Liver (tissue), 9 donors: Measurements from ENCODE around the gene FOSL2. TPM values are rescaled to one million over a fixed set of nuclear protein-coding genes. Genes with fewer than 3 reads are reported as not detected.

ENCODE experiments used
- DNase-seq: peaks from one replicate; pipeline ENCODE4 v3.0.0-alpha.2; 2017; ENCODE audit warnings: low spot score
- H3K27ac ChIP-seq, 2 donors: one replicate each; pipeline ENCODE4 v1.7.0; 2013; ENCODE audit warnings: inconsistent platforms in 2 of 2, low read length in 2 of 2, control low read depth in 1 of 2, low read depth in 1 of 2, mild to moderate bottlenecking in 1 of 2
- H3K27me3 ChIP-seq, 4 donors: one replicate each; pipeline versions ENCODE4 v1.6.1 to v1.7.0; 2013; ENCODE audit warnings: low read length in 3 of 4, inconsistent platforms in 1 of 4, mild to moderate bottlenecking in 1 of 4, moderate library complexity in 1 of 4; ENCODE audit not compliant: control insufficient read depth in 4 of 4, insufficient read depth in 4 of 4
- H3K36me3 ChIP-seq, 4 donors: one replicate each; pipeline versions ENCODE4 v1.6.1 to v1.7.0; 2013; ENCODE audit warnings: low read length in 3 of 4, mild to moderate bottlenecking in 3 of 4, low read depth in 1 of 4, moderate library complexity in 1 of 4; ENCODE audit not compliant: control insufficient read depth in 4 of 4, insufficient read depth in 3 of 4
- H3K4me1 ChIP-seq, 4 donors: one replicate each; pipeline versions ENCODE4 v1.6.1 to v1.7.0; 2013; ENCODE audit warnings: low read length in 3 of 4, mild to moderate bottlenecking in 3 of 4, moderate library complexity in 1 of 4; ENCODE audit not compliant: control insufficient read depth in 4 of 4, insufficient read depth in 4 of 4
- H3K4me3 ChIP-seq, 3 donors: one replicate each; pipeline versions ENCODE4 v1.6.1 to v1.7.0; 2013; ENCODE audit warnings: low read length in 3 of 3, control low read depth in 1 of 3, low read depth in 1 of 3, mild to moderate bottlenecking in 1 of 3
- H3K9ac ChIP-seq, 2 donors: one replicate each; pipeline ENCODE4 v1.7.0; 2013; ENCODE audit warnings: low read length in 2 of 2, mild to moderate bottlenecking in 2 of 2, moderate library complexity in 2 of 2, control low read depth in 1 of 2, low read depth in 1 of 2
- H3K9me3 ChIP-seq, 4 donors: one replicate each; pipeline versions ENCODE4 v1.6.1 to v1.7.0; 2013; ENCODE audit warnings: low read length in 3 of 4; ENCODE audit not compliant: control insufficient read depth in 4 of 4
- ATF3 ChIP-seq: IDR thresholded peaks from 2 replicates; pipeline ENCODE4 v1.6.1; 2016; ENCODE audit warnings: antibody characterized with exemption
- FOXA2 ChIP-seq: IDR thresholded peaks from 2 replicates; pipeline ENCODE4 v1.6.1; 2016; ENCODE audit warnings: antibody characterized with exemption
- GABPA ChIP-seq, 2 donors: IDR thresholded peaks in 1 of 2; conservative IDR thresholded peaks in 1 of 2; 2 replicates each; pipeline ENCODE4 v1.6.1; 2016; ENCODE audit warnings: antibody characterized with exemption in 2 of 2, mild to moderate bottlenecking in 1 of 2, moderate library complexity in 1 of 2
- HNF4A ChIP-seq, 2 donors: conservative IDR thresholded peaks; 2 replicates each; pipeline ENCODE4 v1.6.1; 2016; ENCODE audit warnings: antibody characterized with exemption in 2 of 2, mild to moderate bottlenecking in 2 of 2
- HNF4G ChIP-seq: IDR thresholded peaks from 2 replicates; pipeline ENCODE4 v1.6.1; 2016; ENCODE audit warnings: antibody characterized with exemption
- JUND ChIP-seq, 2 donors: IDR thresholded peaks; 2 replicates each; pipeline ENCODE4 v1.6.1; 2016; ENCODE audit warnings: antibody characterized with exemption in 2 of 2
- NR2F2 ChIP-seq: IDR thresholded peaks from 2 replicates; pipeline ENCODE4 v1.6.1; 2016; ENCODE audit warnings: antibody characterized with exemption
- RAD21 ChIP-seq, 2 donors: IDR thresholded peaks; 2 replicates each; pipeline ENCODE4 v1.6.1; 2016; ENCODE audit warnings: antibody characterized with exemption in 2 of 2, mild to moderate bottlenecking in 2 of 2
- REST ChIP-seq: IDR thresholded peaks from 2 replicates; pipeline ENCODE4 v1.6.1; 2016; ENCODE audit warnings: antibody characterized with exemption, mild to moderate bottlenecking
- RXRA ChIP-seq, 2 donors: IDR thresholded peaks; 2 replicates each; pipeline ENCODE4 v1.6.1; 2017 to 2018; ENCODE audit warnings: antibody characterized with exemption in 2 of 2, mild to moderate bottlenecking in 1 of 2
- SP1 ChIP-seq: IDR thresholded peaks from 2 replicates; pipeline ENCODE4 v1.6.1; 2018; ENCODE audit warnings: antibody characterized with exemption, mild to moderate bottlenecking
- TAF1 ChIP-seq: conservative IDR thresholded peaks from 2 replicates; pipeline ENCODE4 v1.6.1; 2016; ENCODE audit warnings: antibody characterized with exemption, mild to moderate bottlenecking
- YY1 ChIP-seq: IDR thresholded peaks from 2 replicates; pipeline ENCODE4 v1.6.1; 2016; ENCODE audit warnings: antibody characterized with exemption, mild to moderate bottlenecking
- ZBTB33 ChIP-seq: IDR thresholded peaks from 2 replicates; pipeline ENCODE4 v1.6.1; 2016; ENCODE audit warnings: antibody characterized with exemption
- WGBS: extraction: QIAGEN DNeasy Blood & Tissue Kit; methylation state at CpG from one replicate; pipeline ENCODE4 v1.1.7; 2013; 5-methylcytosine and 5-hydroxymethylcytosine counted together
- polyA plus RNA-seq, 2 donors: library from polyadenylated mRNA; stranded (reverse) in 1 of 2; unstranded in 1 of 2; fragments of 200-250 nt in 1 of 2; fragments of >200 nt in 1 of 2; fragmentation: Nextera tagmentation in 1 of 2; extraction: Ambion mirVana in 1 of 2; gene quantifications; one replicate each; pipeline versions ENCODE4 v1.2.1 to v1.2.3, GENCODE V29; 2013 to 2015
- total RNA-seq, 2 donors: library from RNA; depleted of rRNA; stranded (reverse); fragments of >200 nt; gene quantifications; one replicate each; pipeline ENCODE4 v1.2.3, GENCODE V29; 2014
- TF ChIP-seq, protein P1 (sequence below): fragments of 150-350 bp; IDR thresholded peaks from 2 replicates; pipeline ENCODE4 v1.5.1; 2017; ENCODE audit warnings: improper control_type of control experiment, low read depth, low read length; ENCODE audit not compliant: missing input control
- TF ChIP-seq, protein P2 (sequence below): IDR thresholded peaks from 2 replicates; pipeline ENCODE4 v1.6.1; 2016; ENCODE audit warnings: antibody characterized with exemption
- donor health status: healthy.
- donor health status: healthy.
- donor health status: healthy.
- donor health status: healthy.
- donor health status: healthy.

Gene FOSL2
- total and polyA plus RNA-seq, 4 donors: 1.9 to 10.7 (median 2.6) TPM

- no peak for DNase-seq
- no peaks in the 10 kb centered on the region for H3K36me3 ChIP-seq
- H3K4me3 ChIP-seq: no peak overlapping the region
- no peaks in the 10 kb centered on the region for H3K9me3 ChIP-seq
- WGBS: 90% methylated on average over 11 of the region's 11 CpGs
- H3K4me1 ChIP-seq: peaks cover 4 to 16% (median 11%) of the 10 kb centered on the region in 4 donors
- TF ChIP-seq, protein P1, sequence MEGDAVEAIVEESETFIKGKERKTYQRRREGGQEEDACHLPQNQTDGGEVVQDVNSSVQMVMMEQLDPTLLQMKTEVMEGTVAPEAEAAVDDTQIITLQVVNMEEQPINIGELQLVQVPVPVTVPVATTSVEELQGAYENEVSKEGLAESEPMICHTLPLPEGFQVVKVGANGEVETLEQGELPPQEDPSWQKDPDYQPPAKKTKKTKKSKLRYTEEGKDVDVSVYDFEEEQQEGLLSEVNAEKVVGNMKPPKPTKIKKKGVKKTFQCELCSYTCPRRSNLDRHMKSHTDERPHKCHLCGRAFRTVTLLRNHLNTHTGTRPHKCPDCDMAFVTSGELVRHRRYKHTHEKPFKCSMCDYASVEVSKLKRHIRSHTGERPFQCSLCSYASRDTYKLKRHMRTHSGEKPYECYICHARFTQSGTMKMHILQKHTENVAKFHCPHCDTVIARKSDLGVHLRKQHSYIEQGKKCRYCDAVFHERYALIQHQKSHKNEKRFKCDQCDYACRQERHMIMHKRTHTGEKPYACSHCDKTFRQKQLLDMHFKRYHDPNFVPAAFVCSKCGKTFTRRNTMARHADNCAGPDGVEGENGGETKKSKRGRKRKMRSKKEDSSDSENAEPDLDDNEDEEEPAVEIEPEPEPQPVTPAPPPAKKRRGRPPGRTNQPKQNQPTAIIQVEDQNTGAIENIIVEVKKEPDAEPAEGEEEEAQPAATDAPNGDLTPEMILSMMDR: no peak
- no peak overlapping the region for H3K9ac ChIP-seq
- H3K27me3 ChIP-seq: no peaks in the 10 kb centered on the region
- H3K27ac ChIP-seq: no peak overlapping the region
Measured at GRCh38 chr2:28348921-28349320, 43.7 kb upstream of the FOSL2 start.

DNA sequence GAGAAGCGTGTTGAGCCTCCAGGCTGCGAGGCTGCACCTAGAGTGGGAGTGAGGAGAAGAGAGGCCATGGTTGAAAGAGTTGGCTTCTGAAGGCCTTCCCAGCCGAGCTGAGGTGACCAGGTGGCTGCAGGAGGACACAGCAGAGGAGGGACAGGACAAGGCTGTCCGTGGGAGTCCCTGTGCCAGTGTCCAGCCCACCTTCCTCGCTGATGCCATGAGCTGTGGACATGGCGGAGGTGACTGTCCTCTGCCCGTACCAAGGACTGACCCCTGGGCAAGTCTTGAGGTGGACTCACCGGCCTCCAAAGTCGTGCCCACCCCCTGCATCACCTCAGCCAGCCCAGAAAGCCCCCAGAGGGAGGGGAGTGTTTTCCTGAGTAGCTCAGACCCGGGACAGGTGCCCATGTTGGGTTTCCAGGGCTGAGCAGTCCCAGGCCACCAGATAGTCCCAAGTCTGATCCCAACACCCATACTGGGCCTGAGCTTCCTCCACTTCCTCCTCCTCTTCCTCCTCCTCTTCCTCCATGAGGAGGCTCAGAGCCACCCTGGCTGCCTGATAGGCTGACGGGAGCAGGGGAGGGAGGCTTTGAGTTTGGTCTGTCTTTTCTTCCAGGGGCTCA is 43.0 kb upstream of the FOSL2 start:
- Histone ChIP-seq H3K27me3 (no peaks in the 10 kb centered on the region), H3K36me3 (no peaks in the 10 kb centered on the region), H3K9ac (no peak overlapping the region), H3K4me1 (peaks cover 2 to 11% (median 6%) of the 10 kb centered on the region in 4 donors), H3K27ac (no peak overlapping the region), H3K9me3 (no peaks in the 10 kb centered on the region), H3K4me3 (no peak overlapping the region)
- WGBS: 89% methylated on average over 11 of the region's 11 CpGs
- TF ChIP-seq GABPA (IDR thresholded peaks at IDR 0.05 in 1 of 2, conservative IDR thresholded peaks at IDR 0.05 in 1 of 2) (no peak), HNF4G (no peak), RXRA (IDR thresholded peaks at IDR 0.05) (no peak), ZBTB33 (no peak), NR2F2 (no peak), HNF4A (conservative IDR thresholded peaks at IDR 0.05) (no peak), ATF3 (no peak), RAD21 (IDR thresholded peaks at IDR 0.05) (no peak), FOXA2 (no peak), SP1 (no peak), YY1 (no peak), REST (no peak), TAF1 (no peak), JUND (IDR thresholded peaks at IDR 0.05) (no peak)
- TF ChIP-seq, protein P2, sequence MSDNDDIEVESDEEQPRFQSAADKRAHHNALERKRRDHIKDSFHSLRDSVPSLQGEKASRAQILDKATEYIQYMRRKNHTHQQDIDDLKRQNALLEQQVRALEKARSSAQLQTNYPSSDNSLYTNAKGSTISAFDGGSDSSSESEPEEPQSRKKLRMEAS: no peak
- TF ChIP-seq, protein P1: no peak
- DNase-seq: no peak
